GM12873 (cell line): ENCODE results near the gene HNRNPUL1.
A peak's percentile ranks its signal among the peaks of the same experiment; 100 is the strongest.

Source experiments
- TF ChIP-seq, protein P1 (sequence below): IDR thresholded peaks from 2 replicates; pipeline ENCODE4 v1.5.1; 2012; ENCODE audit warnings: low read depth, mild to moderate bottlenecking, moderate library complexity, low read length, control low read depth; ENCODE audit not compliant: insufficient read depth; ENCODE audit errors: missing control alignments

Gene HNRNPUL1

DNA sequence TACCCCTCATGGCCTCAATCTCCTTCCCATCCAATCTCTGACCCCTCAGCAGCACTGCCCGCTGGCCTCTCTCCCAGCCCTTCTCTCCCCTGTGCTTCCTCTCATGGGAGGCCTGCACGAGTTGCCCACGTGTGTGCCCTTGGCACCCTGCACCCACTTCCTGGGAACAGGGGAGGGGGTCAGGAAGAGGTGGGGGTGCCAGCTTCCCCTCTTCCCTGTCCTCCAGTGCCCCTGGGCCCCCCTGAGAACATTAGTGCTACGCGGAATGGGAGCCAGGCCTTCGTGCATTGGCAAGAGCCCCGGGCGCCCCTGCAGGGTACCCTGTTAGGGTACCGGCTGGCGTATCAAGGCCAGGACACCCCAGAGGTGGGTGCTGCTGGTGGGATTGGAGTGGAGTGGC lies 25.9 kb upstream of the HNRNPUL1 start:
- TF ChIP-seq, protein P1, sequence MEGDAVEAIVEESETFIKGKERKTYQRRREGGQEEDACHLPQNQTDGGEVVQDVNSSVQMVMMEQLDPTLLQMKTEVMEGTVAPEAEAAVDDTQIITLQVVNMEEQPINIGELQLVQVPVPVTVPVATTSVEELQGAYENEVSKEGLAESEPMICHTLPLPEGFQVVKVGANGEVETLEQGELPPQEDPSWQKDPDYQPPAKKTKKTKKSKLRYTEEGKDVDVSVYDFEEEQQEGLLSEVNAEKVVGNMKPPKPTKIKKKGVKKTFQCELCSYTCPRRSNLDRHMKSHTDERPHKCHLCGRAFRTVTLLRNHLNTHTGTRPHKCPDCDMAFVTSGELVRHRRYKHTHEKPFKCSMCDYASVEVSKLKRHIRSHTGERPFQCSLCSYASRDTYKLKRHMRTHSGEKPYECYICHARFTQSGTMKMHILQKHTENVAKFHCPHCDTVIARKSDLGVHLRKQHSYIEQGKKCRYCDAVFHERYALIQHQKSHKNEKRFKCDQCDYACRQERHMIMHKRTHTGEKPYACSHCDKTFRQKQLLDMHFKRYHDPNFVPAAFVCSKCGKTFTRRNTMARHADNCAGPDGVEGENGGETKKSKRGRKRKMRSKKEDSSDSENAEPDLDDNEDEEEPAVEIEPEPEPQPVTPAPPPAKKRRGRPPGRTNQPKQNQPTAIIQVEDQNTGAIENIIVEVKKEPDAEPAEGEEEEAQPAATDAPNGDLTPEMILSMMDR = no peak

DNA sequence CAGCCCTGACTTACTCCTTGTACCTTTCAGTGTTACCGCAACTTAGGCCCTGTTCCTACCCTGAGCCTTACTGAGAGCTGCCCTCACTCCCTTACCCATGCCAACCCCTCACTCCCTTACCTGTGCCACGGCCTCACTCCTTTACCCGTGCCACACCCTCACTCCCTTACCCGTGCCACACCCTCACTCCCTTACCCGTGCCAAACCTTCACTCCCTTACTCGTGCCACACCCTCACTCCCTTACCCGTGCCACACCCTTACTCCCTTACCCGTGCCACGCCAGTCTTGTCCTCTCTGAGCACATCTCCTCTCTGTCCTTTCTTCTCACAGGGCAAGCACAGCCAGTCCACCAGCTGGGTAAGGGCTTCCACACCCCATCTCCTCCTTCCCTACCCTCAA lies 24.8 kb upstream of the HNRNPUL1 start:
- TF ChIP-seq, protein P1 = no peak

DNA sequence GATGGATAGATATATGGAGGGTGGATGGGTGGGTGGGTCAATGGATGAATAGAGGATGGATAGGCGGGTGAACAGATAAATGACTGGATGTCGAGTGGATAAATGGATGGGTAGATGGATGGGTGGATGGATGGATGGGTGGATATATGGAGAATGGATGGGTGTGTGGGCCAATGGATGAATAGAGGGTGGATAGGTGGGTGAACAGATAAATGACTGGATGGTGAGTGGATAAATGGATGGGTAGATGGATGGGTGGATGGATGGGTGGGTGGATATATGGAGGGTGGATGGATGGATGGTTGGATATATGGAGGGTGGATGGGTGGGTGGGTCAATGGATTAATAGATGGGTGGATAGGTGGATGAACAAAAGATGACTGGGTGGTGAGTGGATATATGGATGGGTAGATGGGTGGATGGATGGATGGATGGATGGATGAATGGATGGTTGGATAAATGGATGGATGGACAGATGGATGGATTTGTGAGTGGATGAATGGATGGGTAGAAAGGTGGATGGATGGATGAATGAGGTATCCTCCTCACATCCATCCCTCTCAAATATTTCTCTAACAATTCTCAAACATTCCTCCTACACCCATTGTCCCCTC lies 24.1 kb upstream of the HNRNPUL1 start:
- TF ChIP-seq, protein P1 = no peak

DNA sequence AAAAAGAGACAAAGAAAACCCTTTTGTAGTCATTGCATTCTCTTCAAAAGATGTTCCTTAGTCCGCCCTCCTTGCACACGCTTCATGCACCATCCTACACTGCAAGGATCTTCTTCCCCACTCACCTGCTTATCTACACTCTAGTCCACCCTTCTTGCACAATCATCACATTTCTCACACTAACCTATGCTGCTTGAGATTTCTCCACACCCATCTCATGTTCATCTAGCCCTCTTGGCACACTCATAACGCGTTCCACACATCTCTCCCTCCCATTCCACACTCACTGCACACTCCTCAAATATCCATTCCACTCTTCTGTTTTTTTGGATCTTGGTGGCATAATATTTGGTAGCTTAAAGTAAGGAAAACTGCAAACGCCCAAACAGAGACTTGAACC lies 22.3 kb upstream of the HNRNPUL1 start:
- TF ChIP-seq, protein P1 = no peak

DNA sequence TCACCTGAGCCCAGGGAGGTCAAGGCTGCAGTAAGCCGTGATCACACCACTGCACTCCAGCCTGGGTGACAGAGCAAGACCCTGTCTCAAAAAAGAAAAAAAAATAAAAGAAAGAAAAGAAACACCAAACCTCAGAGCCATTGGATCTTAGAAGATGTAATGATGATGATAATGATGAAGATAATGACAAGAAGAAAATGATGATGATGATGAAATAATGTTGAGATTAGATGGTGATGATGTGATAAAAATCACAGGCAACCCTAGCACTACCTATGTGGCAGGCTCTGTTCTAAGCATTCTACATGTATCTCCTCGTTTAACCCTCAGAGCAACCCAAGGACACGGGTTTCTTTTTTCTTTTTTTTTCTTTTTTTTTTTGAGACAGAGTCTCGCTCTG lies 20.1 kb upstream of the HNRNPUL1 start:
- TF ChIP-seq, protein P1 = no peak

DNA sequence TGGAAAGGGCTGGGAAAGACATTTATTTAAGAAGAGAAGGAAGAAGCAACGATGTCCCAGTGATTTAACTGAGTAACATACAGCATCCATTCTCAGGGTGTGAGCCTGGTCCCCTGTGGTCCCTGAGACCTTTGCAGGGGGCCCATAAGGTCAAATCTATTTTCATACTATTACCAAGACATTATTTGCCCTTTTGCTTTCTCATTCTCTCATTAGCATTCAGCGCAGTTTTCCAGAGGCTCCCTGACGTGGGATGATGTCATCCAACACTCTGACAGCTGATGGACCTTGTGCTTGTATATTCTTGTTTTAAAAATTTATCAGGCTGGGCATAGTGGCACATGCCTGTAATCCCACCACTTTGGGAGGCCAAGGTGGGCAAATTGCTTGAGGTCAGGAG lies 18.3 kb upstream of the HNRNPUL1 start:
- TF ChIP-seq, protein P1 = no peak

DNA sequence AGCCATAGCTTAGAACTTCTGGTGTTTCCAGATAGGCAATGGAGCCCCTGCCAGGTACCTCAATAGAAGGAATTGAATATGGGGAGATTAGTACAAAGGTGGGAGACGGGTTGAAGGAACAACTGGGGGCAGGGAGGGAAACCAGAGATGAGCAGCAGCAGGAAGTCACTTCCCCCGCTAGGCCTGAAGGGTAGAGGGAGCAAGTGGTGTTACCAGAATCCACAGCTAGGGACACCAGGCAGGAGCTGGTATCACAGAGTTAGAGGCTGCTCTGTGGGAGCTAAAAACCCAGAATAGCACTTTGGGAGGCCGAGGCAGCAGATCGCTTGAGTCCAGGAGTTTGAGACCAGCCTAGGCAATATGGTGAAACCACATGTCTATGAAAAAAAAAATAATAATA lies 15.3 kb upstream of the HNRNPUL1 start:
- TF ChIP-seq, protein P1 = peak; percentile 9
